ENCODE measurements around the gene PARP16.

The PARP16 gene

GRCh38 chr15:65307978-65308377, 21.3 kb upstream of the PARP16 start:
- DNase-seq (ENCODE audit: extremely low read depth, insufficient read length) = no peak
- no peak overlapping the region for H3K4me3 ChIP-seq (replicated peaks; ENCODE audit: low read depth, low read length)
- H3K27me3 ChIP-seq (replicated peaks; ENCODE audit: control insufficient read depth, insufficient read depth, low read length) = no peaks in the 10 kb centered on the region; the same call in 1 of the 2 replicates
- no peaks in the 10 kb centered on the region for H3K36me3 ChIP-seq (ENCODE audit: control insufficient read depth, insufficient read depth, low read length)
- TF ChIP-seq CTCF (IDR thresholded peaks at IDR 0.05; ENCODE audit: insufficient read depth, low read length, poor library complexity, severe bottlenecking) = no peak

GRCh38 chr15:65306551-65306950, 19.9 kb upstream of the PARP16 start:
- TF ChIP-seq CTCF (IDR thresholded peaks at IDR 0.05; ENCODE audit: insufficient read depth, low read length, poor library complexity, severe bottlenecking) = no peak
- H3K4me3 ChIP-seq (replicated peaks; ENCODE audit: low read depth, low read length) = no peak overlapping the region

GRCh38 chr15:65305776-65306175, 19.1 kb upstream of the PARP16 start:
- no peak for DNase-seq (ENCODE audit: extremely low read depth, insufficient read length)

More at GRCh38 chr15:65306551-65306950, 19.9 kb upstream of the PARP16 start:
- no peaks in the 10 kb centered on the region for H3K36me3 ChIP-seq (ENCODE audit: control insufficient read depth, insufficient read depth, low read length)
- H3K27me3 ChIP-seq (replicated peaks; ENCODE audit: control insufficient read depth, insufficient read depth, low read length) = no peaks in the 10 kb centered on the region
- no peak for DNase-seq (ENCODE audit: extremely low read depth, insufficient read length)

GRCh38 chr15:65305150-65305758, 18.6 kb upstream of the PARP16 start:
- Histone ChIP-seq H3K36me3 (ENCODE audit: control insufficient read depth, insufficient read depth, low read length) (no peaks in the 10 kb centered on the region), H3K27me3 (replicated peaks; ENCODE audit: control insufficient read depth, insufficient read depth, low read length) (no peaks in the 10 kb centered on the region), H3K4me3 (replicated peaks; ENCODE audit: low read depth, low read length) (no peak overlapping the region)
- DNase-seq (ENCODE audit: extremely low read depth, insufficient read length) = no peak
- no peak for TF ChIP-seq CTCF (IDR thresholded peaks at IDR 0.05; ENCODE audit: insufficient read depth, low read length, poor library complexity, severe bottlenecking)

More at GRCh38 chr15:65305776-65306175, 19.1 kb upstream of the PARP16 start:
- H3K36me3 ChIP-seq (ENCODE audit: control insufficient read depth, insufficient read depth, low read length) = no peaks in the 10 kb centered on the region
- no peaks in the 10 kb centered on the region for H3K27me3 ChIP-seq (replicated peaks; ENCODE audit: control insufficient read depth, insufficient read depth, low read length)
- H3K4me3 ChIP-seq (replicated peaks; ENCODE audit: low read depth, low read length) = no peak overlapping the region
- TF ChIP-seq CTCF (IDR thresholded peaks at IDR 0.05; ENCODE audit: insufficient read depth, low read length, poor library complexity, severe bottlenecking) = no peak

- H3K36me3 ChIP-seq (ENCODE audit: control insufficient read depth, insufficient read depth, low read length) = no peaks in the 10 kb centered on the region
- H3K4me3 ChIP-seq (replicated peaks; ENCODE audit: low read depth, low read length) = peak within 1 kb of the TSS; percentile 69
- no peaks in the 10 kb centered on the region for H3K27me3 ChIP-seq (replicated peaks; ENCODE audit: control insufficient read depth, insufficient read depth, low read length)
- peak; percentile 92 for DNase-seq (ENCODE audit: extremely low read depth, insufficient read length)
- peak; percentile 87 for TF ChIP-seq CTCF (IDR thresholded peaks at IDR 0.05; ENCODE audit: insufficient read depth, low read length, poor library complexity, severe bottlenecking)
These were observed 17.9 kb upstream of the PARP16 start, which contains the start of gene RNU5B-1 for GRCh38 chr15:65304381-65305149. Gene RNU5B-1 (plus strand): TSS chr15:65304677.

Measured in GM06990 (cell line).